Activated CD8-positive, alpha-beta memory T cell treated with anti-CD3 and anti-CD28 coated beads, Interleukin-2, amount 50 U/mL, for 24 hours (primary cell): ENCODE data around the gene LRRC55.
"Not testable (repeated sequence)": the region's sequence is repeated elsewhere in the genome, so short reads cannot be mapped to it uniquely, and the experiment has no call there.

Experiments used
- DNase-seq: peaks from one replicate; pipeline ENCODE4 v3.0.0-alpha.2; 2020; ENCODE audit errors: extremely low read depth

Gene LRRC55

GRCh38 chr11:57161351-57161750 is 20.4 kb upstream of the LRRC55 start:
- no peak for DNase-seq

GRCh38 chr11:57162179-57162898 is 19.4 kb upstream of the LRRC55 start:
- no peak for DNase-seq

GRCh38 chr11:57163160-57163868 is 18.4 kb upstream of the LRRC55 start:
- no peak for DNase-seq

GRCh38 chr11:57164317-57164716 is 17.4 kb upstream of the LRRC55 start:
- DNase-seq, result no peak

- DNase-seq, result no peak
These were observed 14.5 kb upstream of the LRRC55 start for GRCh38 chr11:57167125-57167846.

DNA sequence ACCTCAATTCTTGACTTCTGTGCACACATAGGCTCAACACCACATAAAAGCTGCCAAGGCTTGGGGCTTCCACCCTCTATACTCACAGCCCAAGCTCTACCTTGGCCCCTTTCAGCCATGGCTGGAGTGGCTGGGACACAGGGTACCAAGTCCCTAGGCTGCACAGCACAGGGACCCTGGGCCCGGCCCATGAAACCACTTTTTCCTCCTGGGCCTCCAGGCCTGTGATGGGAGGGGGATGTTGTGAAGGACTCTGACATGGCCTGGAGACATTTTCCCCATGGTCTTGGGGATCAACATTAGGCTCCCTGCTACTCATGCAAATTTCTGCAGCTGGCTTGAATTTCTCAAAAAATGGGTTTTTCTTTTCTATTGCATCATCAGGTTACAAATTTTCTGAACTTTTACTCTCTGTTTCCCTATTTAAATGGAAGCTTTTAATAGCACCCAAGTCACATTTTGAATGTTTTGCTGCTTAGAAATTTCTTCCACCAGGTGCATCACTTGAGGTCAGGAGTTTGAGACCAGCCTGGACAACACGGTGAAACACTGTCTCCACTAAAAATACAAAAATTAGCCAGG is 11.9 kb upstream of the LRRC55 start:
- DNase-seq, result not testable (repeated sequence)

DNA sequence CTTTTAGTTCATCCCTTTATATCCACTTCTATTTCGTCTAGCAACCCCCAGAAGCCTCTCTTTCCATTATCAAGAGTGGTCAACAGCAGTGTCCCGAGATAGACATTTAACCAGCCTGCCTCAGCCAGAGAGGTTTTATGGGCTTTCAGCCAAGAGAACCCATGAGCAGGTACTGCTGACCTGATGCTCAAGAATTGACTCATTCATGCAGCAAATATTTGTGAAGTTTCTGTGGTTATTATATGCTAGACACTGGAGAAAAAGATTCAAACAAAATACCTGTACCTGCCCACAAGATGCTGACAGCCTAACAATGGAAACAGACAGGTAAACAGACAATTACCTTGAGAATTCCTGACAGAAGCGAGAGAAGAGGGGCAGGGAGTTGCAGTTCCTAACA is 9.7 kb upstream of the LRRC55 start:
- no peak for DNase-seq

- no peak for DNase-seq
These were observed 7.1 kb upstream of the LRRC55 start for GRCh38 chr11:57174656-57175055.

- DNase-seq, result no peak
These were observed 6.3 kb upstream of the LRRC55 start for GRCh38 chr11:57175478-57175877.

DNA sequence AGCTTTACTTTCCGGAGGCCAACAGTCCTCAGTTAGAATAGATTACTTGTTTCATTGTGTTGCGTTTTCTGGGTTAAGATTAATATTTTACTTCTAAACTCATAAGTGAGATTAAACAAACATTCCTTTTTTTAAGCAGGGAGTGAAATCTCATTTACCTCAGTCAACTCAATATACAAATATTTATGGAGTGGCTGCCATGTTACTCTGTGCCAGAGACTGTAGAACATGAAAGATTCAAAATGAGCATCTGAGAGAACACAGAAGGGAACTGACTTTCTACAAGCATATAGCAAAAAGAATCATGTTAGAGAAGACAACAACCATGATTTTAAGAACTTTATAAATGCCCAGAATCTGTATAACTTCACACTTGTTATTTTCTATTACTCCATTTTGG is 3.4 kb upstream of the LRRC55 start:
- DNase-seq, result no peak

DNA sequence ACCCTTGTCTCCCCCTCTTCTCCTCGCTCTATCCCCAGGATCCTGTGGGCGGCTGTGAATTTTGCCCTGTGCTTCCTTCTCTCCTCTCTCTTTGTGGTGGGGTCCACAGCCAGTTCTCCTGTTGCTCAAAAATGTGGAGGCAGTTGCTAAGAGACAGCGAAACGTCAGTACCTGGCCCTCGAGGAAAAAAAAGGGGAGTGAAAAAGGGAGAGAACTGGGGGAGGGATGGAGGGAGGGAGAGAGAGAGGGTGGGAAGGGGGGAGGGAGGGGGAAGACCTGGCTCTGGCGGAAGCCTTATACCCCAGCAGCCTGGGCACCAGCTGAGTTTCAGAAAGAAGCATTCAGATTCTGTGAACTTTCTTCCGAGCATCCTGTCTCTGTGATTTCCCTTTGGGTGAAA is 2.1 kb upstream of the LRRC55 start:
- DNase-seq, result no peak

GRCh38 chr11:57180081-57180561 is 1.6 kb upstream of the LRRC55 start:
- DNase-seq, result no peak

- no peak for DNase-seq
These were observed 789 bp upstream of the LRRC55 start for GRCh38 chr11:57180964-57181363.

DNA sequence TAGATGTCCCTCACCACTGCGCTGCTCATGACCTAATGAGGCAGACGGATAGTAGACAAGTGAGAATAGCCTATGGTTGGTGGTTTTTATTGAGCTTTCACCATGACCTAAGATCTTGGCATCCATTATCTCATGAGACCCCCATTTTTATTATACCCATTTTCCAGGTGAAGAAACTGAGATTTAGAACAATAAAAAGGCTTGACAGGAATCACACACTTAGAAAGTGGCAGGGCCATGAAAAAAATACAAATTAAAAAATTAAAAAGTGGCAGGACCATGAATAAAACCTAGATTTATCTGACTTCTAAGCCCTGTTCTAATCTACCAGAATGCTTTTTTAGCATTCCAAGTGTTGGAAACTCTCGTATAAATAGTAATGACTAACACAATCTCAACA is 1.1 kb downstream of the LRRC55 start:
- no peak for DNase-seq

GRCh38 chr11:57190548-57190947 is 8.8 kb downstream of the LRRC55 start:
- DNase-seq, result no peak

- DNase-seq, result no peak
These were observed 9.8 kb downstream of the LRRC55 start for GRCh38 chr11:57191311-57192219.

DNA sequence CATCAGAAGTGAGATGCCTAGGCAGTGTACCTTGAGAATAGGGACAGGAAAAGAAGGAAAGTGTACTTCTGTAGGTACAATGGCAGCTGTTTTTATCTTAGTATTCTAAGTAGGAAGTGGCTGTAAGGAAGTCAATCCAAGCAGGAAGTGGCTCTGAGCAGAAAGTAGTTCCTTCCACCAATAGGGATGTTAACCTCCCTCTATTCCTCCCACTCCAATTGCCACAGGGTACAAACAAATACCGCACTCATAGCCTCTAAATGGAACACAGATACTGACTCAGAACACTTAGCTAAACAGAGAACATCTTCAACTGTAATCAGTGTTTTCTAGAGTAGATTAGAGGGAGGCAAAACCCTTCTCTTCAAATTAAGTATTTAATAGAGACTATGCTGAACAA is 10.6 kb downstream of the LRRC55 start:
- no peak for DNase-seq

DNA sequence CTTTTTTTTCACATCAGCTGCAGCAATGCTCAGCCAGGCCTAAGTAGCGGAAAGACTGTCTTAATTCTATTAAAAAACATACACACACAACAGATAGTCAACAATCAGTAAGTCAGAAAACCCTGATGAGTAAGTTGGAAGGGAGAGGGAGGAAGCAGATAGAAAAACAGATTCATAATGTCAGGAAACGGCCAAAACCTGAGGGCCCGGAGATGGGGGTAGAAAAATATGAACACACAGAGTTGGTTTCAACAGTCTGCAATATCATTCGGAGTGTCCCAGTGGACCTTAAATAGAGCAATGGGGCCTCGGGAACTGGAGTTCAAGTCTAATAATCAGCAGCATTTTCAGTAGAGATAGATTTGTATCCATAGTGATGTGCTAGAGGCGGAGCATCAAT is 14.8 kb downstream of the LRRC55 start:
- DNase-seq, result no peak

- DNase-seq, result no peak
These were observed 16.0 kb downstream of the LRRC55 start for GRCh38 chr11:57197762-57198161.

DNA sequence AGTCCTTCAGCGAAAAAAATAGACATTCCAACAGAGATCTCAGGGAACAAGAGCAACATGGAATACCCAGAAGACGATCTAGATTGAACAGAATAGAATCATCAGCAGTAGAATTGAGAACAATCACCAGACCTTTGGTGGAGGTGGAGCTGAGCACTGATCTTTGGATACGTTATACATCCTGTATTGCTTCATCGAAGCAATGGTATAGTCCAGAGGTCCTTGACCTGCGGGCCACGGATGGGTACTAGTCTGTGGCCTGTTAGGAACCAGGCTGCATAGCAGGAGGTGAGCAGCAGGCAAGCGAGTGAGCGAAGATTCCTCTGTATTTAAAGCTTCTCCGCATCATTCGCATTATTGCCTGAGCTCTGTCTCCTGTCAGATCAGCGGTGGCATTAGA is 17.6 kb downstream of the LRRC55 start:
- DNase-seq, result no peak

- no peak for DNase-seq
These were observed 19.2 kb downstream of the LRRC55 start for GRCh38 chr11:57200917-57201316.
